GM19455 (cell line): ENCODE results near the gene CPLANE2.
"Not testable (repeated sequence)": the region's sequence is repeated elsewhere in the genome, so short reads cannot be mapped to it uniquely, and the experiment has no call there.

Experiments
- ATAC-seq: cut with Tn5 transposase; IDR thresholded peaks from one replicate; pipeline ENCODE4 v1.9.1; 2021; ENCODE audit not compliant: unreplicated experiment

The CPLANE2 gene

GRCh38 chr1:16231331-16232315, 5.4 kb downstream of the CPLANE2 start:
- ATAC-seq, result no peak

DNA sequence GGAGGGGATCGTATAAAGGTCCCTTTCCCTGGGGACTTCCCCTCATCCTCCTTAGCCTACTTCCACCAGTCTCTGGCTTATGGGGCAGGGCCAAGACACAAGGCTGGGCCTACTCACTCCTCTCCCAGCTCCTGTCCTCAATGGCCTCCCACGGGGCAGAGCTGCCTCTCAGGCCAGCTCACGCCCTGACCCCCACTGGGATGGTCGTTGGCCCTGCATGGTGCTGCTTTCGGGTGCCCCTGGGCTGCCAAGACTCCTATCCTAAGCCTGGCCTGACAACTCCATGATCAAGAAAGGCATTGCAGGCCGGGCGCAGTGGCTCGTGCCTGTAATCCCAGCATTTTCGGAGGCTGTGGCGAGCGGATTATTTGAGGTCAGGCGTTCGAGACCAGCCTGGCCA, 6.2 kb downstream of the CPLANE2 start:
- no peak for ATAC-seq

GRCh38 chr1:16229976-16230740, 6.8 kb downstream of the CPLANE2 start:
- ATAC-seq, result no peak

DNA sequence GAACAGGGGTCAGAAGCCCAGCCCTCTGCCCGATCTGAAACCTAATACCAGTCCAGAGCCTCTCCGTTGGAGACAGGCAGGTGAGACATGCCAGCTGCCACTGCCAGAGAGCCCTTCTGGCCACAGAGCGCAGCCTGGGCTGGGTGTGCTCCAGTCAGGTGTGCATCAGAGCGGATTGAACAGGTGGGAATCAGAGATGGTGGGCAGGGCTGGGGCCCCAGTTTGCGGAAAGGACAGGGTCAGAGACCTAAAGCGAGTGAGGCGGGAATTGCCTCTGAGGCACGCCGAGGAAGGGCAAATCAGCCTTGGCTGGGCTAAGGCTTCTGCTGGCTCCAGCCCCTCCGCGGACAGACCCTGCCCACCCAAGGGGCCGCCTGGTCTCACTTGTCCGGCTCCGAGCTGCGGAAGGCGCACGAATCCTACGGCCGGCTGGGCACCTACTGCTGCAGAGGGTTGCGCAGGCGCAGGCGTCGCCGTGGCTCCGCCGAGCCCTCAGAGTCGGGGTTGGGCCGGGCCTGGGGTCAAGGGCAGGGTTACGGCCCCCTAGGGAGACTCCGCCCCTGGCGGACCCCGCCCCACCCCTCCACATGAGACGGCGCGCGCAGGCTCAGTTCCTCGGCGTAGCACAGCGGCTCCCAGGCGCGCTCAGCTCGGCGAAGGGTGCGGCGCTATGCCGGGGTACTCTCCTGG, 10.3 kb downstream of the CPLANE2 start:
- ATAC-seq, result no peak

GRCh38 chr1:16226129-16226489, 10.9 kb downstream of the CPLANE2 start:
- ATAC-seq, result no peak

GRCh38 chr1:16224472-16224871, 12.5 kb downstream of the CPLANE2 start:
- no peak for ATAC-seq

- ATAC-seq, result not testable (repeated sequence)
Observed at GRCh38 chr1:16222716-16223115, 14.3 kb downstream of the CPLANE2 start.

DNA sequence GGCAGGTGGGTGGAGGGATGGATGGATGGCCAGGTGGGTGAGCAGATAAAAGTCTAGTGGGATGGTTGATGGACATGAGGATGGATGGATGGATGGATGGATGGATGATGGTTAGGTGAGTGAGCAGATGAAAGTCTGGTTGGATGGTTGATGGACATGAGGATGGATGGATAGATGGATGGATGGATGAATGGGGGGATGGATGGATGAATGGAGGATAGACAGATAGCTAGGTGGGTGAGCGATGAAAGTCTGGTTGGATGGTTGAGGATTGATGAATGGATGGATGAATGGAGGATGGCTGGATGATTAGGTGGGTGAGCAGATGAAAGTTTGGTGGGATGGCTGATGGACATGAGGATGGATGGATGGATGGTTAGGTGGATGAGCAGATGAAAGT, 15.5 kb downstream of the CPLANE2 start:
- ATAC-seq, result no peak

GRCh38 chr1:16219968-16220500, 16.9 kb downstream of the CPLANE2 start:
- ATAC-seq, result no peak

DNA sequence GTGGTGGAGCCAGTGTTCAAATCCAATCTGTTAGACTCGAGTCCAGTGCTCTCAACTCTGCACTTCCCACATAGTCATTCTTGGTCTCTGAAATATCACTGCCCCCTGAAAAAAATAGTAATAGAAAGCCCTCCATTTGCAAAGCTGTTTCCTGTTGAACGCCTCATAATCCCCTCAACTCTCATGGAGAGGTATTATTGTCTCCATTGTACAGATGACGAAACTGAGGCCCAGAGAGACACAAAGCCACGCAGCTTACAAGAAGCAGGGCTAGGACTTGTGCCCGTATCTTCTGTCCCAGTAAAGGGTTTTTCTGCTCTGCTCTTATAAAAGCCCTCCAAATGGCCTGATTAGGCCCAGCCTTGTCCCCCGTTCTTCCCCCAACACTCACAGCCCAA, 18.3 kb downstream of the CPLANE2 start:
- no peak for ATAC-seq

DNA sequence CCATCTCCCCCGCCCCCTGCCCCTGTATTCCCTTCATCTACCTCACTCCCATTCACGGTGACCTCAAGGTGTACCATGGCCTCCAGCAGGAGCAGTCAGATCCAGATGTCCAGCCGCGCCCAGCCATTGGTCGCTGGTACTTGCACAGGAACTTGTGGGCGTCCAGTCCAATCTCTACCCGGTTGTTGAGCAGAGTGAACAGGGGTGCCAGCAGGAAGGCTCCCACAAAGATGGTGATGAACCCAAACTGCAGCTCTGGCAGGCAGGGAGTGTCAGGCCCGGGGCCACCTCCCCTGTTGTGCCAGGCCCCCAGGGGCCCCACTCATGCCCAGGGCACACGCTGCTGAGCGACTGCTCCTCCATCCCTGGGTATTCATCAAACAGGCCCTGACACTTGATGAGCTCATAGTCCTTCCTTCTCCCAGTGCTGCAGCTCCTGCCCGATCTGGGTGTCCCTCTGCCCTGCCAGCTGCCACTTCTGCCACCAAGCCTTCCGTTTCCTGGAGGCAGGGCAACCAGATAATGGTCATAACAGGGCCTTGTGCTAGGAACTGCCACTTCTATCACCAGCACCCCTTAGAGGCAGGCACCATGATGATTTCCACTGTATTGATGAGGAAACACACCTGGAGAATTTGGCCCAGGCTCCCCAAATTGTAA, 18.8 kb downstream of the CPLANE2 start:
- ATAC-seq, result no peak

DNA sequence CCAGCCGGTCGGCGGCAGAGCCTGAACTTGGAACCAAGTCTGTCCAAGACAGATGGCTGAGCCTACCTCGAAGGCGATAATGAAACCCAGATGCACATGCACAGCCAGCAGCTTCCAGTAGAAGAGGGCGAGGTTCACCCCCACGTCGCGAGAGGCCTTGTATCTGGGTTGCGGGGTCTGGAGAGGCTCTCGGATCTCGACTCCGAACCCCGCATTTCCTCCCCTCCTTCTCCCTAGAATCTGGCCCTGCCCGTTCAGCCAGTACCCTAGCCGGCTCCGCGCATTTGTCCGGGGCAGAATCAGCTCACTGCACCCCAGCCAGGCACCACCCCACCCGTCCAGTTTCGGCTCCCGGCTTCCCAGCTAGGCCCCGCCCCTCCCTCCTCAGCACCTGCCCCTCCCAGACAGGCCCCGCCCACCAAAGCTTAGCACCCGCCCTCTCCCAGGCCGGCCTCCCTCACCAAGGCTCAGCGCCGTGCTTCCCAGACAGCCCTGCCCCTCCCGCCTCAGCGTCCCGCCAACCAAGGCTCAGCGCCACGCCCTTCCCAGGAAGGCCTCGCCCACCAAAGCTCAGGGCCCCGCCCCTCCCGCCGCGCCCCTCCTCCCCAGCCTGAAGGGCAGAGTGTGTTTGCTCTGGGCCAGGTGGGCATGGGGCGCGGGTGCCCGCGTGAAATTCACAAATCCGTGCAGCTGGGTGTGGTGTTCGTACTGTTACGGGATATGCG, 19.8 kb downstream of the CPLANE2 start:
- ATAC-seq, result peak; percentile 79

GRCh38 chr1:16215882-16216753, 20.9 kb downstream of the CPLANE2 start:
- ATAC-seq, result no peak

DNA sequence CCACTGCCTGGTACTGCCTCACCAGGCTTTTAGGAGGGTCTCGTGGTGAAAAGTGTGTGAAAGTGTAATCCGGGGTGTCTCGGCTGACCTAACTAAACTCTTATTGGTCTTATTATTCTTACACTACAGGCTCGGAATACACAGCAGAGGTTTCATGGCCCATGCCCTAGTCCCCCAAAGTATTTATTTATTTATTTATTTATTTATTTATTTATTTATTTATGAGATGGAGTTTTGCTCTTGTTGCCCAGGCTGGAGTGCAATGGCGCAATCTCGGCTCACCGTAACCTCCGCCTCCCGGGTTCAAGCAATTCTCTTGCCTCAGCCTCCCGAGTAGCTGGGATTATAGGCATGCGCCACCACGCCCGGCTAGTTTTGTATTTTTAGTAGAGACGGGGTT, 21.7 kb downstream of the CPLANE2 start:
- ATAC-seq, result not testable (repeated sequence)

DNA sequence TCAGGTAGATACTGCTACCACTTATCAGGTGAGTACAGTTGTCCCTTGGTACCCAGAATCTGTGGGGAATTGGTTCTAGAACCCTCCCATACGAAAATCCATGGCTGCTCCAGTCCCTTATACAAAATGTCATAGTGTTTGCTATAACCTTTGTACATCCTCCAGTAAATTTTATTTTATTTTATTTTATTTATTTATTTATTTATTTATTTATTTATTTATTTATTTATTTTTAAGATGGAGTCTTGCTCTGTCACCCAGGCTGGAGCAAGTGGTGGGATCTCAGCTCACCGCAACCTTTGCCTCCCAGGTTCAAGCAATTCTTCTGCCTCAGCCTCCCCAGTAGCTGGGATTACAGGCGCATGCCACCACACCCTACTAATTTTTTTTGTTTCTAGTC, 23.4 kb downstream of the CPLANE2 start:
- not testable (repeated sequence) for ATAC-seq

DNA sequence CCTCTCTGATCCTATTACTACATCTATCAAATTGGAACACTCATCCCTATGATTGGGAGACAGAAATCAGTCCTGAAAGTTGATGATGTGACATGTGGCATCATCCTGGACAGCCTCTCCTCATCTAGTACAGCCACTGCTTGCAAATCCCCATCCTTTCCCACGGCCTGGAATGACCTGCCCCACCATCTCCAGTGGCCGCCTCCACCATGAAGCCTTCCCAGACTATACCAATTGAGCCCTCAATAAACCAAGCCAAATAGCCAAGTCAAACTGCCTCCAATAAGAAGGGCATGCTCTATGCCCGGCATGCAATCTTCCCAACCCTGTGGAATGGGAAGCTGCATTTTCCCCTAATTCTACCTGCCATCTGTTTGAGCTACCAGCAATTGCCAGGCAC, 24.0 kb downstream of the CPLANE2 start:
- no peak for ATAC-seq

GRCh38 chr1:16212251-16212961, 24.6 kb downstream of the CPLANE2 start, which contains the start of gene ARHGEF19:
Gene ARHGEF19 (minus strand): TSS chr1:16212652. CDS start chr1:16209054, 3,598 bp downstream.
- ATAC-seq, result no peak

DNA sequence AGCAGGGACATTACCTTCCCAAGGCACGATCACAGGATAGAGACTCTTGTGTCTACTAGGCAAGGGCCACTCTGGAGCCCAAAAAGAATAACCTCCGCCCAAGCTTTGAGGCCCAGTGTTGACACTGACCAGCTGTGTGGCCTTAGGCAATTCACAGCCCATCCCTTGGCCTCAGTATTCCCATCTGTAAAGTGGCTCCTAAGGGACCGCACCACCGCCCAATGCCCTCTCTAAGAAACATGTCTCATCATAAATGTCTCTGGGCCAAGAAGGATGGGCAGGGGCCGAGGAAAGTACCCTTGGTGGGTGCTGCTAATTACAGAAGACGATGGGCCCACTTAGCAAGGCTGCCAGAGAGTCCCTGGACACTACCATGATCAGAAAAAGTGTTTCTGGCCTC, 25.2 kb downstream of the CPLANE2 start:
- ATAC-seq, result no peak
